ENCODE measurements around the gene CDH13.

DNA sequence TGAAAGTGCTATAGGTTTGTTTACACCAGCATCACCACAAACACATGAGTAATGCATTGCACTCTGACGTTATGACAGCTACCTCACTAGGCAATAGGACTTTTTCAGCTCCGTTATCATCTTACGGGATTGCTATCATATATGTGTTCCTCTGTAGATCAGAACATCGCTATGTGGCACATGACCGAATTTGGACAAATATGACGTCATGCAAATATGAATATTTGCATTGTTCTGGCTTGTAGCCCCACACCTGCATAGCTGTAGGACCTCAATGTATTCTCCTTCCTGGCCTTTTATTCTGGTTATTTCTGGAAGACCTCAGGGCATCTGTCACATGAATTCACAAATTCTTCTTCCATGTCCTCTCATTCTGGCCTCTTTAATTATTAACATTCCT is 393.2 kb downstream of the CDH13 start:
- TF ChIP-seq CTCF (IDR thresholded peaks at IDR 0.05) (no peak), EP300 (IDR thresholded peaks at IDR 0.05) (no peak)

Data from esophagus muscularis mucosa (tissue), 3 donors.